K562 (cell line): ENCODE results near the gene ATG13.

Experiments used
- CREB1 ChIP-seq, 2 experiments: sonication (generic) in 1 of 2; formaldehyde crosslinking in 1 of 2; IDR thresholded peaks; 2 replicates each; pipeline versions ENCODE4 v1.6.1 to v1.8.0; 2012 to 2022; ENCODE audit warnings: inconsistent platforms in 1 of 2, mild to moderate bottlenecking in 1 of 2, missing genetic modification reagents in 1 of 2, moderate library complexity in 1 of 2
- CTCF ChIP-seq, 3 experiments: IDR thresholded peaks in 2 of 3; conservative IDR thresholded peaks in 1 of 3; 2 replicates each; pipeline ENCODE4 v1.5.1; 2011 to 2012; ENCODE audit warnings: low read length in 3 of 3, mild to moderate bottlenecking in 3 of 3, control low read depth in 2 of 3, improper control_type of control experiment in 1 of 3, inconsistent platforms in 1 of 3, low read depth in 1 of 3, mixed read lengths in 1 of 3, moderate library complexity in 1 of 3; ENCODE audit not compliant: insufficient read depth in 2 of 3
- ETV6 ChIP-seq, 3 experiments: fragments of 150-350 bp in 1 of 3; sonication (generic) in 1 of 3; formaldehyde crosslinking in 1 of 3; IDR thresholded peaks; 2 replicates each; pipeline versions ENCODE4 v1.6.1 to v1.8.0; 2014 to 2022; ENCODE audit warnings: borderline replicate concordance in 2 of 3, low read depth in 2 of 3, antibody characterized with exemption in 1 of 3, low read length in 1 of 3, mild to moderate bottlenecking in 1 of 3, missing genetic modification reagents in 1 of 3
- EZH2 ChIP-seq: IDR thresholded peaks from 2 replicates; pipeline ENCODE4 v1.6.1; 2012; ENCODE audit warnings: low read depth, mild to moderate bottlenecking, inconsistent platforms, low read length, borderline replicate concordance
- NKRF ChIP-seq: fragments of 450-650 bp; IDR thresholded peaks from 2 replicates; pipeline ENCODE4 v1.6.1; 2016; ENCODE audit warnings: borderline replicate concordance
- POLR3A ChIP-seq: IDR thresholded peaks from 2 replicates; pipeline ENCODE4 v1.6.1; 2011; ENCODE audit warnings: borderline replicate concordance, mild to moderate bottlenecking, moderate library complexity; ENCODE audit not compliant: insufficient read length, insufficient read depth; ENCODE audit errors: extremely low read depth
- REST ChIP-seq, 2 experiments: fragments of 450-650 bp; formaldehyde crosslinking in 1 of 2; IDR thresholded peaks; 2 replicates each; pipeline versions ENCODE4 v1.4.0 to v1.6.1; 2014 to 2020; ENCODE audit warnings: mild to moderate bottlenecking in 2 of 2, borderline replicate concordance in 1 of 2, low read depth in 1 of 2
- SPI1 ChIP-seq: IDR thresholded peaks from 2 replicates; pipeline ENCODE4 v1.6.1; 2011; ENCODE audit warnings: low read depth, low read length, control low read depth, borderline replicate concordance
- SREBF2 ChIP-seq: sonication (generic); formaldehyde crosslinking; IDR thresholded peaks from 2 replicates; pipeline ENCODE4 v1.4.0; 2020; ENCODE audit warnings: mild to moderate bottlenecking, missing genetic modification reagents
- YY1 ChIP-seq, 3 experiments: IDR thresholded peaks; 2 replicates each; pipeline ENCODE4 v1.6.1; 2011; ENCODE audit warnings: low read length in 2 of 3, mild to moderate bottlenecking in 2 of 3, moderate library complexity in 2 of 3, borderline replicate concordance in 1 of 3, control low read depth in 1 of 3, low read depth in 1 of 3; ENCODE audit not compliant: insufficient read depth in 3 of 3, insufficient replicate concordance in 2 of 3, control insufficient read depth in 1 of 3, insufficient read length in 1 of 3; ENCODE audit errors: extremely low read depth in 1 of 3
- ZFP36 ChIP-seq: fragments of 150-350 bp; IDR thresholded peaks from 2 replicates; pipeline ENCODE4 v1.6.1; 2018; ENCODE audit warnings: low read length, low read depth; ENCODE audit not compliant: partially characterized antibody
- ZNF184 ChIP-seq: sonication (generic); formaldehyde crosslinking; IDR thresholded peaks from 2 replicates; pipeline ENCODE4 v1.5.0; 2020; ENCODE audit warnings: missing genetic modification reagents
- ZNF668 ChIP-seq: fragments of 250-450 bp; sonication (Bioruptor Pico); IDR thresholded peaks from 2 replicates; pipeline ENCODE4 v1.8.0; 2022; ENCODE audit warnings: mild to moderate bottlenecking, inconsistent platforms

- TF ChIP-seq ZNF184 (CRISPR knock-in tag) = no peak
- no peak for TF ChIP-seq CREB1 (IDR thresholded peaks at IDR 0.05)
- no peak for TF ChIP-seq CREB1 (CRISPR knock-in tag; IDR thresholded peaks at IDR 0.05)
- TF ChIP-seq YY1 (IDR thresholded peaks at IDR 0.05; ENCODE audit: borderline replicate concordance in 1 of 3, control insufficient read depth in 1 of 3, extremely low read depth in 1 of 3, insufficient read depth in 3 of 3, insufficient read length in 1 of 3, insufficient replicate concordance in 2 of 3, low read depth in 1 of 3, low read length in 2 of 3) = no peak
- TF ChIP-seq CTCF (IDR thresholded peaks at IDR 0.05 in 2 of 3, conservative IDR thresholded peaks at IDR 0.05 in 1 of 3; ENCODE audit: insufficient read depth in 2 of 3, low read depth in 1 of 3, low read length in 3 of 3) = no peak
- TF ChIP-seq SPI1 = no peak
- no peak for TF ChIP-seq ZNF668
- TF ChIP-seq REST (IDR thresholded peaks at IDR 0.05; ENCODE audit: borderline replicate concordance) = no peak
- no peak for TF ChIP-seq REST (CRISPR knock-in tag; IDR thresholded peaks at IDR 0.05; ENCODE audit: low read depth)
- TF ChIP-seq SREBF2 (CRISPR knock-in tag) = no peak
- TF ChIP-seq NKRF = no peak
- no peak for TF ChIP-seq ZFP36
- no peak for TF ChIP-seq ETV6 (IDR thresholded peaks at IDR 0.05; ENCODE audit: borderline replicate concordance in 1 of 2, low read depth in 2 of 2, low read length in 1 of 2)
- TF ChIP-seq ETV6 (CRISPR knock-in tag; IDR thresholded peaks at IDR 0.05; ENCODE audit: borderline replicate concordance) = no peak
- TF ChIP-seq POLR3A = no peak
- no peak for TF ChIP-seq EZH2
Measured at GRCh38 chr11:46588131-46588530, 29.2 kb upstream of the ATG13 start.
